HG03571 (cell line): ENCODE data around the gene PPP3CA.
"Not testable (repeated sequence)": the region's sequence is repeated elsewhere in the genome, so short reads cannot be mapped to it uniquely, and the experiment has no call there.

Experiments
- ATAC-seq: cut with Tn5 transposase; IDR thresholded peaks from one replicate; pipeline ENCODE4 v1.9.1; 2021; ENCODE audit not compliant: unreplicated experiment

Gene PPP3CA

GRCh38 chr4:101104312-101105052, 242.8 kb downstream of the PPP3CA start:
- ATAC-seq, result no peak

GRCh38 chr4:101103381-101104142, 243.8 kb downstream of the PPP3CA start:
- peak; percentile 73 for ATAC-seq

DNA sequence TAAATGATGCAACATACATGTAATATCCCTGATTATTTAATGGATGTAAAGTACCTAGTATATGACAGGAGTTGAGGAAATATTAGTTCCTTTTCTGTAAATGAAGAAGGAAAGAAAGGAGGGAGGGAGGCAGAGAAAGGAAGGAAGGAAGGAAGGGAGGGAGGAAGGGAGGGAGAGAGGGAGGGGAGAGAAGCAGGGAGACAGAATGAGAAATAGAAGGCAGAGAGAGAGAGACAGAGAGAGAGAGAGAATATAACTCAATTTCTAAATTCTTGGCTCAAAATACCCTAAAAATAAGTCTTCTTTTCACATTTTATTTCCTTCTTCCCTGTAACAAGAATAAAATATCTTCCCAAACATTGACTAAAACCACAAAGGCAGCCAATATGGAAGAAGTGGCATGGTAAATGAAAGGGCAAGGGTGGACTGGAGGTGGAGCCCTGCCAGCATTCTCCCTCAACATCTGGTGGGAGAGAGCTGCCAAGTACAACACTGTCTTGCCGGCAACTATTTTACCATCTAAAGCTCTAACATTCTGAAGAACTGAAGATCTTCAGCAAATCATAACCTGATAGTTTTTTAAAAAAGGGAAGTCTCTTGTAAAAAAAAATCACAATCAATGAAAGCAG, 245.1 kb downstream of the PPP3CA start:
- no peak for ATAC-seq

- ATAC-seq, result no peak
These were observed 246.3 kb downstream of the PPP3CA start for GRCh38 chr4:101101072-101101471.

DNA sequence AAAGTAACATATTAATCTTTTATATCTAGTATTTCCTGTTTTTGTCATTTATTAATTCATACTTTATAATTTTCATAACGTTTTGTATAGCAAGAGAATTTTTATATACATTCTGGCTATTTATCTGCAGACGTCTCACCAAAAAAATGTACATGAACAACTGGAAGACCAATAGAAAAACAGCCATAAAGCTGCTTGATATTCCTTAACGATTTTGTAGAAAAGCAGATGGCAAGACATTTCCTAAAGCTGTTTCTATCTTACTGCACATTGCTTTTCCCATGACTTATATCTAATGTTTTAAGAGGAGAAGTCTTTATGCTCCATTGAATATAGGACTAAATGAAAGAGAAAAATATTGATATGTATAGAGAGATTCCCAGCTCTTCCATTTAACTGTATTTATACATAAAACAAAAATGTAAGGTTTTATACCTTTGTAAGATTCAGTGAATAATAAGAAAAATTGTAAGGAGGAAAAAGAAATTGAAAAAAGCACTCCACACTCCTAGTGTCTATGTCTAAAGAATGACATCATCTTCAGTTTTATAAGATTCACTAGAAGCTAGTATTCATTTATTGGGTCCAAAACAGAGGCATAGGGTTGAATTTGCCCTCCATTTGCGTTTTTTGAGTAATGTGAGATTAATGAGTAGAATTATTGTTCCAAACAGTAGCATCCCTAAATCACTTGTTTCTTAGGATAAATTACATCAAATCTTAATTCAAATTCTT, 248.5 kb downstream of the PPP3CA start:
- ATAC-seq, result no peak

DNA sequence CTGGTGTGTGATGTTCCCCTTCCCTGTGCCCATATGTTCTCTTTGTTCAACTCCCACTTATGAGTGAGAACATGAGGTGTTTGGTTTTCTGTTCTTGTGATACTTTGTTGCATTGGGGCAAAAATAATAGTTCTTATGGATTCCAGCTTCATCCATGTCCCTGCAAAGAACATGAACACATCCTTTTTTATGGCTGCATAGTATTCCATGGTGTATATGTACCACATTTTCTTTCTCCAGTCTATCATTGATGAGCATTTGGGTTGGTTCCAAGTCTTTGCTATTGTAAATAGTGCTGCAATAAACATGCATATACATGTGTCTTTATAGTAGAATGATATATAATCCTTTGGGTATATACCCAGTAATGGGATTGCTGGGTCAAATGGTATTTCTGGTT, 254.7 kb downstream of the PPP3CA start:
- not testable (repeated sequence) for ATAC-seq

DNA sequence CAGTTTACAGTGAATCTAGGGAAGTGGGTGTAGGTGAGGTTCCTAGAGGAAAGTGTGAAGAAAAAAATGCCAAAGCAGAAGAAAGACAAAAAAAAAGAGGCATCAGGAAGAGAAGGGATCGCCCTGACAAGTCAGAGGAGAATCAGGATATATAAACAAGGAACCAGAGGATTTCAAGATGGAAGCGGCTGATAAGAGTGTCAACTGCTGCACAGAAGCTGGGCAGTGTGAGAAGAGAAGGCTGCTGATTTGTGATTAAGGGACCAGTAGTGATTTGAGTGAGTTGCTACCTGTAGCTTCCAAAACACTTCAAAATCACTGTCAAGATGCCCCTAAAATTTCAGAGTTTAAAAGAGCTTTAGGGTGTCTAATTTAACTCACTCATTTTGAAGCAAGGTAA, 258.2 kb downstream of the PPP3CA start:
- ATAC-seq, result no peak

DNA sequence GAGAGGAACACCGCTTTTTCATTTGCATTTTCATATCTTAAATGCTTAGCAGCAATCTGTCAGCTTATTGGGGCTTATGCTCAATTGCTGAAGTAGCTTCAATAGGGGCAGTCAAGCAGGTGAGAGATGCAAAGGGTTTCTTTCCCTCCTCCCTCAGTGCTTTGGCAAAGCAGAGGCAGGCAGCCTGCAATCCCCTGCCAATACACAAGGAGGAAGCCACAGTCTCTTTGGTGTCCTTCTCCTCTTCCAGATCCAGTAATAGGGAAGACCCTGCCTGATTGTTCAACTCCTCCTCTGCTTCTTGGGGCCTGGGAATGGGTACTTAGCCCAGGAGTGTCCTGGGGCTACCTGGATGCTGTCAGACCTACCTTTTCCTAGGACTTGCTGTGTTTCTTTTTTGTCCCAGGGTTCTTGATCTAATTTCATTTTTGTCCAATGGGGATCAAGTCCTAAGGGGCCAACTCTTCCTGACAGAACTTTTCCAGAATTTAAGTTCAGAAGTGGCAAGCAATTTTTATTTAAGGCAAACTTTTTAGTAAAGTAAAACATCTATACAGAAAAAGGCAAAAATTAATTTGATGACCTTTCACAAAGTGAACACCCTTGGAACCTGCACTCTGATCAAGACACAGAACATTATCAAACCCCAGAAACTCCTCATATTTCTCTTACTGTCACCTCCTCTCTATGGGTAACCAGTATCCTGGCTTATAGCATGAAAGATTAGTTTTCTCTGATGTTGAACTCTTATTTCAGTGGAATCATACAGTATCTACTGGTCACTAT, 260.3 kb downstream of the PPP3CA start:
- no peak for ATAC-seq

- no peak for ATAC-seq
These were observed 264.2 kb downstream of the PPP3CA start for GRCh38 chr4:101083131-101083530.

- no peak for ATAC-seq
These were observed 265.5 kb downstream of the PPP3CA start for GRCh38 chr4:101081695-101082369.

GRCh38 chr4:101081166-101081565, 266.2 kb downstream of the PPP3CA start:
- ATAC-seq, result no peak

DNA sequence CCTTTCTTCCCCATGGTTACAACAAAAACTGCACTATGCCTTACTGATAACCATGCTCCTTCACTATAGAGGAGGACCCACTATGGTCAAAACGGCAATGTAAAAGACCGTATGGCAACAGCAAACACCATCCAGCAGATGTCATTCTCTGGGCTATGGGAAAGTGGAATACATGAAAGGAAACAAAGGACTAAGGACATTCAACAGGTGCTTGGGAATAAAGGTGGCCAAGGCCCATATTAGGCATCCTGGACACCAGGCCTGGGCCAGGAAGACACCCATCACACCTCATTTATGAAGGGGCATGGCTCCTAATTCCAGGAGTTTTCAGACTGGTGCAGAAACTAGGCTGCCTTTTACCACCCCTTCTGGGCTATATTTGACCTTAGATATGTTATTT, 268.4 kb downstream of the PPP3CA start:
- no peak for ATAC-seq

DNA sequence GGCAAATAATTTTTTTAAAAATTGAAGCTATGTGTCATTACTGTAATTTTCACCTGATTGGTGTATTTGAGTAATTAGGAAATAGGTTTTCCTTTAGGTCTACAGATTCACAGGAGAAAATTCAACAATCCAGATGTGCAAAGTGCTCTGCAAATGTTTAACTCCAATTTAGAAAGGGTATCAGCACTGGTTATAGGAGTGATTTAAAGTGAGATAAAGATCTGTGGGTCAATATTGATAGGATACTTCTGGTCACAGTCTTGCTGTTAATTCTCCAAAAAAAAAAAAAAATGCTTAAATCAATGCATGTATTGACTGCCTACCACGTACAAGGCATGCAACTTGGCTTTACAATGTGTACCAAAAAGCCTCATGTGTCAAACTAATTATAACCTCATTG, 271.3 kb downstream of the PPP3CA start:
- ATAC-seq, result no peak

DNA sequence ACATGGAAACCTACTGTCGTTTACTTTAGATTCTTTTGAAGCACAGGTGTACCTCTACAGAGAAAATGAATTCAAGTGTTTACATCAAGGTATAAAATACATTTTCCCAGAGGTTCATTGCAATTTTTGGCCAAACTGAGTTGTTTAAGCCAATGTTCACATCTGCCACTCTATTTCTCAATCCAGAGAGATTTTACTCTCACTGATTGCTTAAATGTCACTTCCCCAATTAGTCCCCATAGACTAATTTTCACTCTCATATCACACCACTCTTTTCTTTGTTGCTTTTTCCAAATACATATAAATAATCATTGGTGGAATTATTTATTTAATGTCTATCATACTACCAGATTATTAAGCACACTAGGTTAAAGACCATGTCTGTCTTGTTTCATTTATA, 271.8 kb downstream of the PPP3CA start:
- no peak for ATAC-seq

DNA sequence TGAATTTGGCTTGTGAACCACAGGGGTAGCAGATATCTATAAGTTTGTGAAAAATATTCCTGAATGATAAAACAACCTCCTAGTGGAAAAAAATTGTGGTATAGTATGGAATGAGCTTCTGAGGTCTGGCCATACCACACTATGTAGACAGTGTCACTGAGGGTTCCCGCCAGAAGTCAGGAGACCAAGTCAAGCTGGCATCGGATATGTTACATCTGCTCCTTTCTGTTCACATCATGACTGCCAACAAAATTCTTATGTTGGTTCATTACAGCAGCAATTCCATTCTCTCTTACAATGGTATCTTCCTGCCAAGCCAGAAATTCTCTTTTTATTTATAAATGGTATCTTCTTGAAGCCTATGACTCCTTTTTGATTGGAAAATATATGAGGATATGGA, 273.0 kb downstream of the PPP3CA start:
- no peak for ATAC-seq

- no peak for ATAC-seq
These were observed 276.1 kb downstream of the PPP3CA start for GRCh38 chr4:101071241-101071640.

DNA sequence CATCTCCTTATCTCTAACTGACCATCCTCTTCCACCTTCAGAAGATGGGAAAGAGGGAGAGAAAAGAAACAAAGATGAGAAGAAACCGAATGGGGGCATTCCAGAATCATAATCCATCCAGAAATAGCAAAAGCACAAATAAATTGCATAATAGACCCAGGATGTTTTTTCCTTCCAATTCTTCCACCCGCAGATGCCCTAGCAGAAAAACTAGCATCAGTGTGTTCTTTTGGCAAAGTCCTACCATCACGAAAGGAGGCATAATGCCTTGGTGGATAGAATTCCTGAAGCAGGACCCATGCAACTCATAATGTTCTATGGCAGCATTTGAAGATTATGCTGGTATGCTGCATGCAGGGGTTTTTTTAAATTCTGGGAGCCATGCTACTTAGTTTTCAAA, 279.2 kb downstream of the PPP3CA start:
- no peak for ATAC-seq

DNA sequence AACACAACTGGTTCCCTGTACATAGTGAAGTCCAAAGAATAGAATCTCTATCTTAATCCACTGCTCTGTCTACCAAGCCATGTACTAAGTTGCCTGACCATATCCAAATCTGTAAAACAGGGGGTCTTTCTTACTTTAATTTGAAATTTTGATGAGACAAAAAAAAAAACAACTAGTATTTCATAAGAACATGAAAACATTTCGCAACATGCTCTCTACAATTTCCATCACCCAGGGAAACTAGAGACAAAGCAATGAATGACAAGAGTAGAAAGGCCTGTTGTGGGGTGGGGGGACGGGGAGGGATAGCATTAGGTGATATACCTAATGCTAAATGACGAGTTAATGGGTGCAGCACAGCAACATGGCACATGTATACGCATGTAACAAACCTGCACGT, 279.9 kb downstream of the PPP3CA start:
- ATAC-seq, result no peak

DNA sequence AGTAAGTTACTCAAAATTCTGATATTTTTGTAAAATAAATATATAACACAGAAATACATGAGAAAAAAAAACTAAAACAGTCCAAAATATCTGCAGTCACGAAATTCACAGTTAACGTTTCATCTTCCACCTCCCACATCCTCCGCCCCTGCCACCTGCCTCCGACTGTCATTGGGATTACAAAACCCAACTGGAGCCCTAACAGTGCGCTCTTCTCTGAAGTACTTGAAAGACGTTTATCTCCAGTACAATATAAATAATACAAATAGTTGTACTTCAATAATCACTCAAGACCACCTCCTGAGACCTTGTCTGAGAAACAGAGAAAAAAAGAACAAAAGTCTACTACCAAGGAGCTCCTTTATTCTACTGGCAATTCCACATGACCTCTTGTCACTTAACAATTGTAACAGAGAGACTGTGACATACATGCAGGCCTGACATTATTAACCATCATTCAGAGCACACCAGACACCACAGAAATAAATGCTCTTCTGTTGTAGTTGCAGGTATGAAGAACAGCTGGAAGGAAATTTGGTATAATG, 280.6 kb downstream of the PPP3CA start:
- no peak for ATAC-seq
